Kidney tubule cell (primary cell): ENCODE results near the gene NID1.

Experiments used
- DNase-seq: peaks from one replicate; pipeline ENCODE4 v3.0.0-alpha.2; 2018; ENCODE audit warnings: low spot score

Gene NID1

DNA sequence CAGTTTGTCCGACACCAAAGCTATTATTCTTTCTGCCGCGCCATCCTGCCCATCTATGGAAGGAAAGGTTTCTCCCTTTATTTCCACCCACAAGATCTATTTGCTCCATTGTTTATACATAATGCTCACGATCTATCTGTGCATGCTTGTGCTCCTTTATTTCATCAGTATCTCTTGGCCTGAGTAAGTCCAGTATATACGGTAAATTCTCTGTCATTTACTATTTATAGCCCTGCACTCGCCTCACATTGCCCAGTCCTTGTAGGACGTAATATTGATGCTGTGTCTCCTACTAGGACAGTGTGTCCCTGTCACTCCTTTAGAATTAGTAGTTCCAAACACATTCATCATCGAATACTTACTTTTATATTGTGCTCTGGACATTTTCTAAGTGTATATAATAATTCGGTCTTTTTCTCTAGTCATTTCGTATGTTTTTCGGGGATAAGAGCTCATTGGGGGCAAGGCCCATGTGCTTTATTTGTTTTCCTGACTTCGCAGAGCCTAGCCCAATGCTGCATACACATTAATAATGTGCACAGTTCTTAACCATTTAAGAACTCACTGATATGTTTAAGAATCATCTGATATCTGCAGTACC is 3.1 kb upstream of the NID1 start:
- no peak for DNase-seq

DNA sequence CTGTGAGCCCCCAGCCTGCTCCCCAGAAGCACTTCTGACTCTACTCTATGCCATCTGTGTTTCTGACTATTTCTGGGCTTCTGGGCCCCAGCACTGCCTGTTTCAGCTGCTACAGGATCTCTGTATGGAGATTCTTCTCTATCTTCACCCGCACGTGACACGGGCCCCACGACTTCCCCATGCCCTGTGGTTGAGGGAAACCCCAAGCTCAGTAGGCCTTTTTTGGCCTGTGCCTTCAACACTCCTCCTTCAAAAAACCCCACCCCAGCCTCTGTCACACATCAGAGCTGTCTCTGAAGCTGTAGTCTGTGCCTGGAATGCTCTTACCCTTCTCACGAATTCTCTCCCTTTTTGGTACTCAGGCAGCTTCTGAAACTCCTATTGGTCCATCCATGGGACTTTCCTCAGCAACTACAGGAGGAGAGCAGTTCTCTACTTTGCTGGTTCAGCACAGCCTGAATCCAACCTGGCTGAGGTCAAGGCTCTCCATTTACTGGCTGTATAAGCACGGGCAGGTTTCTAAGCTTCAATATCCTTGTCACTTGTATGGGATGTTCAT is 2.0 kb upstream of the NID1 start:
- DNase-seq = no peak

DNA sequence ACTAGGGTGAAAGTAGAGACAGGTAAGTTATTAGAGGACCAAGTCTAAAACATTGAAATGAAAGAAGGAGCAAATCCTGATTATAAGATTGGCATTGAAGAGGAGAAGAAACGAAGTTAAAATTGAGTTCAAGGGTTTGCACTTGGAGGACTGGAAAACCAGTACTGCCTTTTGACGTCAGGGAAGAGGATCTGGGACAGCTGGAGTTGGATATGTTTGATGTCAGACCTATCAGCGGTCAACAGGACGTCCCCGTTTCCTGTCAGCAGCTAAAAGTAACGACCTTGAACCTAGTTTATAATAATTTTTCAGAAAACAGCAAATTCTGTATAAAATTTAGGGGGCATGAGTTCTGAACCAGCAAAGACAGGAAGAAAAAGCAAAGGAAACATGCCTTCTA is 1.2 kb upstream of the NID1 start:
- no peak for DNase-seq

DNA sequence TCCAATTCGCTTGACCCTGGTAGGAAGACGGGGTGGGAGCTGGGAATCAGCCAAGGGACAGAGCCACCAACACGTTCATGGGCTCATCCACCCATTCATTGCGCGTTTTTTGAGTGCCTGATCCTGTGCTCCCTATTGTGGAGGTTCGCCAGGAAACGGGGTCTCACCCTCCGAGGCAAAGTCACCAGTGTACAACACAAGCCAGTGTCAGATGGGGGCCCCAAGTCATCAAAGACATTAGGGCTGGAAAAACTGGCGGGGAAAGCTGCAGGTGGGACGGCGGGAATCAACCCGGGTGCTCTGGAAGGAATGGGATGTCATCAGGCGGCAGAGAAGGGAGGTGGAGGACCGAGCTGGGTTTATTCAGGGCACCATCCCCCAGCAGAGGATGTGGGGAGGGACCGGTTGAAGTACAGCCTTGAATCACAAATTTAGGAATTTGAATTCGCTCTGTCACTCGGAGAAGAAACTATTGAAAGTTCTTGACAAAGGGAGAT is 667 bp upstream of the NID1 start:
- DNase-seq = no peak

DNA sequence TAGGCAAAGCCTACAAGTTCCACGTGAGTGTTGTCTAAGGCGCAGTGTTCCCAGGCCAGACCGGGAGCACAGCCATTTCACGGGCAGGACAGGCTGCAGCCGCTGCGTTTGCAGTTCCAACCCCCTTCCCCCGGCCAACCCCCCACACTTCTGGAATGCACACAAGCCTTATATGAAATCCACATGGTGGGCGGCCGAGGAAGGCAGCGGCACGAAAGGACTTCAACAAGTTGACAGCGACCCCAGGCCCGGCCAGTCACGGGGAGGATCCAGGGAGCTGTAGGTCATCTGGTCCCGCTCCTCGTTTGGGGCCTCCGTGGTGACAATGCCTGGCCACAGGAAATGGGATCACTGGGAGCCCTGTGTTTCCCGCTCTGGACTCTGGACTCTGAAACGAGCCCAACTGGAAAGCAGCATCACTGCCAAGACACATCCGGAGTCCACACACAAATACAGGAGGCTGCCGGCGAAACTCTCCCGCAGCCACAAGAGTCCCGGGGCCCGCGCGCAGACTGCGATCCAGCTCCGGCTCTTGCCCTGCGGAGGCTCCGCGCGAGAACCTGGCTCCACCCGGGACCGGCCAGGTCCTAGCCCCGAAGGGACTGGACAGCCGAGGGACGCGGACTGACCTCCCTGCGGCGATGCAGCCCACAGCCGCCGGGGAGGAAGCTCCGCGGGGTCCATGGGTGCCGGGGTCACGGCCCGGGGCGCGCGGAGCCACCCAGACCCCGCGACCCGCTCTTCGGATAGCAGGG is 794 bp downstream of the NID1 start:
- peak; percentile 61 for DNase-seq

DNA sequence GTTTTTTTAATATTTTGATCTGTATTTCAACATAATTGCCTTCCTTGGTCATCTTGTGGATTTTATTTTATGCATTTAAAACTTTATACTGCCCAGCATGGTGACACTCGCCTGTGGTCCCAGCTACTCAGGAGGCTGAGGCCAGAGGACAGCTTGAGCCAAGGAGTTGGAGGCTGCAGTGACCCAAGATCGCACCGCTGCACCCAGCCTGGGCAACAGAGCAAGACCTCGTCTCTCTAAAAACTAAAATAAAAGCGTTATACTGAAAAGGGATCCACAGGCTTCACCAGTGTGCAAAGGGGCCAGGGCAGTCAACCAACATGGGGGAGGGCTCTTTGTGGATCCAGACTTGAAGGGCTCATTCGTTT is 1.4 kb downstream of the NID1 start:
- no peak for DNase-seq

GRCh38 chr1:236060286-236060685 is 4.6 kb downstream of the NID1 start:
- DNase-seq = no peak

DNA sequence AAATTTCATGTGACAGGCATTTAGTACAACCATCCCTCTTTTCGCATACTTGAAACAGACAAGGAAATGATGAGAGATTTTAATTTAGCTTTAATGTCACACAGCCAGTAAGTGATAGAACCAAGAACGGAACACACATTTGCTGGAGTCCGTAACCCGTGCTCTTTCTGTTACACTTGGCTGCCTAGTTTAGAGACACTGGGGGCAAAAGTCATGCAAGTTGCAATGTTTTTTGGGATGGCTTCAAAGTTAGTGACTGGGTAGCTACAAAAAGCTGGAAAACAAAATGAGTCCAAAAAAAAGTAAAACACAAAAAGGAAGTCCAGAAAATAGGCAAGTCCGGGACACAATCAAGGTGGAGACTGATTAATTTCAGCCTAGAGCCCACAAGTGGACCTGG is 5.9 kb downstream of the NID1 start:
- no peak for DNase-seq

DNA sequence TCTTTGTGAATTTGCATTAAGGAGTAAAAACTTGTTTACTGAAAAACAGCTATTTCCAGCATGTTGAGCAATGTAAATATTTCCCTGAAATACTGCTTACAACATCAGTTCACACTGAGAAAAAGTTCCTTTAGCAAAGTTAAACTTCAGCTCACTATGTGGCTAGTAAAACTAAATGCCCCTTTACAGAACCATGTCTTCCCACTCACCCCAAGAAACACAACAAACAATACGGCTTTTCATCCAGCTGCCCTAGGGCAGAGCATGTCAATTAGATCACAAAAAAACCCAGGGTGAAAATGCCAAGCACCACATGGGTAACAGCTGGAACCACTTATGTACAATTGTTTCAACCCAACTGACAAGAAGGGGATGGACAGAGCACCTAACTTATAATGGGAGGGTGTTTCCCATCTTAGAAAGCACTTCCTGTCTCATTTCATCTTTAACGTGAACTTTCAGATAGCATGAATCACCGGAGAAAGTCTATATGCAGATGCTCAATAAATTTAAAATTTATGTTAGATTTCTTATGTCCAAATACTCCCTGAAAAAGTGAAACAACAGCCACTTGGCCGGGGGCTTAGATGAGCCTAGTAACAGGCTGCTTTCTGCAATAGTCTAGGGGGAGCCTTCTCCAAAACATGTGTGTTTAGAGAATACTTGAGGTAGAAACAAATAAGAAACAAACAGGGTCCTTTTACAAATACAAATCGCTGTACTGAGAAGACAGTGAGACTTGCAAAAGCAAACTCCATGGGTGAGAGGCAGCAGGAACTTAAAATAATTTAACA is 6.6 kb downstream of the NID1 start:
- DNase-seq = no peak

DNA sequence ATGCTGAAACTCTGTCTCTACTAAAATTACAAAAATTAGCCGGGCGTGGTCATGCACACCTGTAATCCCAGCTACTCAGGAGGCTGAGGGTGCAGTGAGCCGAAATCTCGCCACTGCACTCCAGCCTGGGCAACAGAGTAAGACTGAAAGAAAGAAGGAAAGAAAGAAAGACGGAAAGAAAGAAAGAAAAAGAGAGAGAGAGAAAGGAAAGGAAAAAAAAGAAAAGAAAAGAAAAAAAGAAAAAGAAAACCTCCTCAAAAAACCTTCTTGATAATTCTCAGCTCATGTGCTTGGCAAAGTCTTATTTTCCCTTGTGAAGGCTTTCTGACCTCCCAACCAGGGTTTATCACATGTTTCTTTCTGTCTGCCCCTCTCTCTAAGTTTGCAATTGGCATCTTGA is 7.3 kb downstream of the NID1 start:
- no peak for DNase-seq

- DNase-seq = no peak
Measured at GRCh38 chr1:236052232-236052993, 12.5 kb downstream of the NID1 start.

DNA sequence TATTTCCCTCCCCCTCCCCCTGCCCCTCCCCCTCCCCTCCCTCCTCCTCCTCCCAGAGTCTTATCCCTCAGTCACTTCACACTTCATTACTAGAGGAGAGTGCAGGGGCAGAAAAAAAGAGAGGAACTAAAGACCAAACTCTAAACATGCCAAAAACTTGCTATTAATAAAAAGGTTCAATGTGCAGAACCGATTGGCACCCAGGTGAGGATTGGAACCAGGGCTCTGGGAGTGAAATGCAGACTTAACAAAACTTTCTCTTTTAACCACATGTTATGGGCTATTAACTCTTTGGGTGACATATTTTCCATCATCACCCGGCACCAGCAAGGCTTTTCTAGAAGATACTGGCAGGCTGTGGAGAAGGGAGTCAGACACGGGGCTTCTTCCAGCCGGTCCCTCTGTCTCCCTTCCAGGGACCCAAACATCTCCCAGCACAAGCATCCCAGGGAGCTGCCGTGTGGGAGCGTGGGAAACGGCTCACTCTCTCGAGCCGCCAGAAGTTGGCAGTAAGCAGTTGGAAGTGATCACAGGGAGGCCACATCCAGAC is 13.6 kb downstream of the NID1 start:
- peak; percentile 11 for DNase-seq

GRCh38 chr1:236045771-236046170 is 19.1 kb downstream of the NID1 start:
- no peak for DNase-seq

DNA sequence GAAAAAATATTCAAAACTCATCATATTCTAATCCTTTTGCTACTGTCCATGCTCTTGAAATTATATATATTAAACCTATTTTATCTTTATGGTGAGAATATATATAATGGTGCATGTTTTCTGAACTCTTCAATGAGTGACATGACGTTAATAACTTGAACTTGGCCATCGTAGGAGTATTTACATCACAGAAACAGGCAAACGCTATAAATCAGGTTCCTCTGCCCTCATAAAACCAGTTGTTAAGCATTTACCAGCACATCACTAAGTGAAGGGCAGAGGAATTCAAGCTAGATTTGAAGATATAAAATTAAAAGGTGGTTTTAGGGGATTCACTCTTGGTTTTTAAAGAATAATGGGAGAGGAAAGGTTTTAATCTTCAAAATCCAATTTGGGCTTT is 20.5 kb downstream of the NID1 start:
- no peak for DNase-seq

- no peak for DNase-seq
Measured at GRCh38 chr1:236041631-236042618, 23.0 kb downstream of the NID1 start.

GRCh38 chr1:236039740-236040685 is 24.9 kb downstream of the NID1 start:
- DNase-seq = no peak

GRCh38 chr1:236038034-236038433 is 26.9 kb downstream of the NID1 start:
- DNase-seq = no peak

- DNase-seq = no peak
Measured at GRCh38 chr1:236035681-236036101, 29.2 kb downstream of the NID1 start.

DNA sequence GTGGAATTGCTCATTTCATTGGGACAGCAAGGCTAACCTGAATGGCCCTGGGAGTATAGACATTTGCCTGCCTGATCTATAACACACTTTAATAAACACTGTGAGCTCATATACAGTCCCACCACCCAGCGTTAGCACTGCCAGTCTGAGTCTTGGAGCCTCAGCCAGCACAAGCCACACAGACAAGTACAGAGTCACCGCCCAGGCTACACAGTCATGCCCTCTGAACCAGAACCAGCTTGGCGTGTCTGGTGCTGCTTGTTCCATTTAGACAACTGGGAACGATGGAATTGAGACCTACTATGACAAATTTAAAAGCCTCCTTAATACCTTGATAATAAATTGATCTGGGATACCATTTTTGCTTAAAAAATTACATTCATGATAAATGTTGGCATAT is 31.6 kb downstream of the NID1 start:
- peak; percentile 25 for DNase-seq
